ENCODE measurements around the gene B4GALT3.

B4GALT3 gene

GRCh38 chr1:161179698-161180097 is 2.4 kb upstream of the B4GALT3 start:
- no peak overlapping the region for H3K9ac ChIP-seq (ENCODE audit: low read depth, low read length)

GRCh38 chr1:161177936-161178244 is 583 bp upstream of the B4GALT3 start:
- peak overlapping the region; percentile 99 for H3K4me3 ChIP-seq (ENCODE audit: low read length)

More at GRCh38 chr1:161179698-161180097, 2.4 kb upstream of the B4GALT3 start:
- H3K27me3 ChIP-seq (ENCODE audit: control insufficient read depth, insufficient read depth, low read length), result no peaks in the 10 kb centered on the region
- H3K9me3 ChIP-seq (replicated peaks; ENCODE audit: low read length), result no peaks in the 10 kb centered on the region
- peaks cover 31% of the 10 kb centered on the region for H3K4me1 ChIP-seq (ENCODE audit: control insufficient read depth, insufficient read depth, low read length)
- peaks cover 5% of the 10 kb centered on the region for H3K36me3 ChIP-seq (ENCODE audit: insufficient read depth, low read length)
- H3K4me2 ChIP-seq (ENCODE audit: low read length), result no peak overlapping the region
- H3K4me3 ChIP-seq (ENCODE audit: low read length), result no peak overlapping the region

GRCh38 chr1:161176468-161177111 is 717 bp downstream of the B4GALT3 start:
- peaks cover 24% of the 10 kb centered on the region for H3K36me3 ChIP-seq (ENCODE audit: insufficient read depth, low read length)
- peak overlapping the region; percentile 99 for H3K4me3 ChIP-seq (ENCODE audit: low read length)
- peaks cover 31% of the 10 kb centered on the region for H3K4me1 ChIP-seq (ENCODE audit: control insufficient read depth, insufficient read depth, low read length)
- H3K4me2 ChIP-seq (ENCODE audit: low read length), result peak overlapping the region; percentile 95
- H3K9me3 ChIP-seq (replicated peaks; ENCODE audit: low read length), result no peaks in the 10 kb centered on the region
- peak overlapping the region; percentile 96 for H3K9ac ChIP-seq (ENCODE audit: low read depth, low read length)
- no peaks in the 10 kb centered on the region for H3K27me3 ChIP-seq (ENCODE audit: control insufficient read depth, insufficient read depth, low read length)

More at GRCh38 chr1:161177936-161178244, 583 bp upstream of the B4GALT3 start:
- Histone ChIP-seq H3K9ac (ENCODE audit: low read depth, low read length) (peak overlapping the region; percentile 96), H3K4me1 (ENCODE audit: control insufficient read depth, insufficient read depth, low read length) (peaks cover 36% of the 10 kb centered on the region), H3K9me3 (replicated peaks; ENCODE audit: low read length) (no peaks in the 10 kb centered on the region), H3K27me3 (ENCODE audit: control insufficient read depth, insufficient read depth, low read length) (no peaks in the 10 kb centered on the region), H3K4me2 (ENCODE audit: low read length) (peak overlapping the region; percentile 95), H3K36me3 (ENCODE audit: insufficient read depth, low read length) (peaks cover 17% of the 10 kb centered on the region)

- Histone ChIP-seq H3K9me3 (replicated peaks; ENCODE audit: low read length) (no peaks in the 10 kb centered on the region), H3K27me3 (ENCODE audit: control insufficient read depth, insufficient read depth, low read length) (no peaks in the 10 kb centered on the region), H3K4me1 (ENCODE audit: control insufficient read depth, insufficient read depth, low read length) (peaks cover 31% of the 10 kb centered on the region), H3K9ac (ENCODE audit: low read depth, low read length) (peak overlapping the region; percentile 96), H3K36me3 (ENCODE audit: insufficient read depth, low read length) (peaks cover 30% of the 10 kb centered on the region), H3K4me2 (ENCODE audit: low read length) (peak overlapping the region; percentile 95), H3K4me3 (ENCODE audit: low read length) (peak overlapping the region; percentile 99)
Measured at GRCh38 chr1:161175771-161176453, 1.4 kb downstream of the B4GALT3 start.

GRCh38 chr1:161174911-161175310 is 2.4 kb downstream of the B4GALT3 start:
- Histone ChIP-seq H3K36me3 (ENCODE audit: insufficient read depth, low read length) (peaks cover 37% of the 10 kb centered on the region), H3K4me3 (ENCODE audit: low read length) (no peak overlapping the region), H3K9me3 (replicated peaks; ENCODE audit: low read length) (no peaks in the 10 kb centered on the region), H3K27me3 (ENCODE audit: control insufficient read depth, insufficient read depth, low read length) (no peaks in the 10 kb centered on the region), H3K4me1 (ENCODE audit: control insufficient read depth, insufficient read depth, low read length) (peaks cover 31% of the 10 kb centered on the region), H3K4me2 (ENCODE audit: low read length) (no peak overlapping the region), H3K9ac (ENCODE audit: low read depth, low read length) (no peak overlapping the region)

- Histone ChIP-seq H3K36me3 (ENCODE audit: insufficient read depth, low read length) (peaks cover 43% of the 10 kb centered on the region), H3K9ac (ENCODE audit: low read depth, low read length) (peak overlapping the region; percentile 66), H3K27me3 (ENCODE audit: control insufficient read depth, insufficient read depth, low read length) (no peaks in the 10 kb centered on the region), H3K4me1 (ENCODE audit: control insufficient read depth, insufficient read depth, low read length) (peaks cover 31% of the 10 kb centered on the region), H3K4me2 (ENCODE audit: low read length) (peak overlapping the region; percentile 32), H3K4me3 (ENCODE audit: low read length) (no peak overlapping the region), H3K9me3 (replicated peaks; ENCODE audit: low read length) (no peaks in the 10 kb centered on the region)
Measured at GRCh38 chr1:161173711-161174110, 3.6 kb downstream of the B4GALT3 start.

- H3K9ac ChIP-seq (ENCODE audit: low read depth, low read length), result peak overlapping the region; percentile 66
- H3K4me1 ChIP-seq (ENCODE audit: control insufficient read depth, insufficient read depth, low read length), result peaks cover 30% of the 10 kb centered on the region
- H3K27me3 ChIP-seq (ENCODE audit: control insufficient read depth, insufficient read depth, low read length), result no peaks in the 10 kb centered on the region
- H3K36me3 ChIP-seq (ENCODE audit: insufficient read depth, low read length), result peaks cover 43% of the 10 kb centered on the region
- no peak overlapping the region for H3K4me3 ChIP-seq (ENCODE audit: low read length)
- H3K4me2 ChIP-seq (ENCODE audit: low read length), result peak overlapping the region; percentile 32
- H3K9me3 ChIP-seq (replicated peaks; ENCODE audit: low read length), result no peaks in the 10 kb centered on the region
Measured at GRCh38 chr1:161172776-161173376, 4.4 kb downstream of the B4GALT3 start.

- Histone ChIP-seq H3K4me3 (ENCODE audit: low read length) (no peak overlapping the region), H3K27me3 (ENCODE audit: control insufficient read depth, insufficient read depth, low read length) (no peaks in the 10 kb centered on the region), H3K36me3 (ENCODE audit: insufficient read depth, low read length) (peaks cover 43% of the 10 kb centered on the region), H3K4me1 (ENCODE audit: control insufficient read depth, insufficient read depth, low read length) (peaks cover 25% of the 10 kb centered on the region), H3K9me3 (replicated peaks; ENCODE audit: low read length) (no peaks in the 10 kb centered on the region), H3K9ac (ENCODE audit: low read depth, low read length) (peak overlapping the region; percentile 61), H3K4me2 (ENCODE audit: low read length) (peak overlapping the region; percentile 16)
Measured at GRCh38 chr1:161172349-161172748, 5.0 kb downstream of the B4GALT3 start.

- H3K4me3 ChIP-seq (ENCODE audit: low read length), result no peak overlapping the region
- H3K4me1 ChIP-seq (ENCODE audit: control insufficient read depth, insufficient read depth, low read length), result peaks cover 29% of the 10 kb centered on the region
- no peak overlapping the region for H3K4me2 ChIP-seq (ENCODE audit: low read length)
- H3K9ac ChIP-seq (ENCODE audit: low read depth, low read length), result peak overlapping the region; percentile 61
- H3K36me3 ChIP-seq (ENCODE audit: insufficient read depth, low read length), result peaks cover 43% of the 10 kb centered on the region
- H3K9me3 ChIP-seq (replicated peaks; ENCODE audit: low read length), result no peaks in the 10 kb centered on the region
- no peaks in the 10 kb centered on the region for H3K27me3 ChIP-seq (ENCODE audit: control insufficient read depth, insufficient read depth, low read length)
Measured at GRCh38 chr1:161171696-161172095, 5.6 kb downstream of the B4GALT3 start.

- H3K27me3 ChIP-seq (ENCODE audit: control insufficient read depth, insufficient read depth, low read length), result no peaks in the 10 kb centered on the region
- no peaks in the 10 kb centered on the region for H3K9me3 ChIP-seq (replicated peaks; ENCODE audit: low read length)
- H3K4me2 ChIP-seq (ENCODE audit: low read length), result no peak overlapping the region
- peak overlapping the region; percentile 16 for H3K9ac ChIP-seq (ENCODE audit: low read depth, low read length)
- H3K36me3 ChIP-seq (ENCODE audit: insufficient read depth, low read length), result peaks cover 43% of the 10 kb centered on the region
- no peak overlapping the region for H3K4me3 ChIP-seq (ENCODE audit: low read length)
- H3K4me1 ChIP-seq (ENCODE audit: control insufficient read depth, insufficient read depth, low read length), result peaks cover 24% of the 10 kb centered on the region
Measured at GRCh38 chr1:161171191-161171590, 6.1 kb downstream of the B4GALT3 start.

GRCh38 chr1:161168906-161169305 is 8.4 kb downstream of the B4GALT3 start:
- H3K4me3 ChIP-seq (ENCODE audit: low read length), result no peak overlapping the region
- H3K36me3 ChIP-seq (ENCODE audit: insufficient read depth, low read length), result peaks cover 47% of the 10 kb centered on the region

More at GRCh38 chr1:161168906-161169305, 8.4 kb downstream of the B4GALT3 start:
- Histone ChIP-seq H3K27me3 (ENCODE audit: control insufficient read depth, insufficient read depth, low read length) (no peaks in the 10 kb centered on the region), H3K4me2 (ENCODE audit: low read length) (no peak overlapping the region), H3K9me3 (replicated peaks; ENCODE audit: low read length) (no peaks in the 10 kb centered on the region), H3K4me1 (ENCODE audit: control insufficient read depth, insufficient read depth, low read length) (peaks cover 28% of the 10 kb centered on the region), H3K9ac (ENCODE audit: low read depth, low read length) (no peak overlapping the region)
